ENCODE results near the gene TUBB4B.

TUBB4B gene

GRCh38 chr9:137276473-137277328, 35.6 kb downstream of the TUBB4B start:
- H3K4me1 Mint-ChIP-seq: peaks cover 24 to 33% of the 10 kb centered on the region in 2 donors

GRCh38 chr9:137277329-137278041, 36.4 kb downstream of the TUBB4B start, which contains the start of gene TOR4A:
TSS of gene TOR4A (plus strand) at chr9:137277726. CDS start at chr9:137278690, 964 bp downstream.
- DNase-seq: peak; percentile 66
- Mint-ChIP-seq H3K9me3 (no peaks in the 10 kb centered on the region), H3K4me3 (peak within 1 kb of the TSS; percentile 89 to 93), H3K4me1 (peaks cover 25 to 41% of the 10 kb centered on the region in 2 donors), H3K36me3 (peaks cover 19 to 22% of the 10 kb centered on the region in 2 donors), H3K27ac (peak within 1 kb of the TSS; percentile 98), H3K27me3 (no peaks in the 10 kb centered on the region)
- peak; percentile 77 to 81 for ATAC-seq (replicated peaks)

More at GRCh38 chr9:137276473-137277328, 35.6 kb downstream of the TUBB4B start:
- DNase-seq (no peak), ATAC-seq (replicated peaks) (peak; percentile 28 to 37)
- H3K9me3 Mint-ChIP-seq: no peaks in the 10 kb centered on the region
- no peaks in the 10 kb centered on the region for H3K27me3 Mint-ChIP-seq
- H3K36me3 Mint-ChIP-seq: peaks cover 16 to 20% of the 10 kb centered on the region in 2 donors
- peak overlapping the region; percentile 89 to 93 for H3K4me3 Mint-ChIP-seq
- peak overlapping the region; percentile 98 for H3K27ac Mint-ChIP-seq

- Mint-ChIP-seq H3K27me3 (no peaks in the 10 kb centered on the region), H3K4me3 (peak overlapping the region; percentile 89 to 93), H3K9me3 (no peaks in the 10 kb centered on the region), H3K36me3 (peaks cover 20 to 23% of the 10 kb centered on the region in 2 donors), H3K27ac (peak overlapping the region; percentile 98), H3K4me1 (peaks cover 30 to 48% of the 10 kb centered on the region in 2 donors)
- ATAC-seq (replicated peaks) (peak; percentile 21 to 26), DNase-seq (no peak)
These were observed 37.1 kb downstream of the TUBB4B start for GRCh38 chr9:137278061-137278701.

- ATAC-seq (replicated peaks): no peak
- Mint-ChIP-seq H3K27me3 (no peaks in the 10 kb centered on the region), H3K9me3 (no peaks in the 10 kb centered on the region), H3K27ac (no peak overlapping the region), H3K4me1 (peaks cover 30 to 48% of the 10 kb centered on the region in 2 donors), H3K4me3 (no peak overlapping the region), H3K36me3 (peaks cover 12 to 21% of the 10 kb centered on the region in 2 donors)
- DNase-seq: no peak
These were observed 37.9 kb downstream of the TUBB4B start for GRCh38 chr9:137278721-137279711.

- Mint-ChIP-seq H3K27me3 (no peaks in the 10 kb centered on the region), H3K4me3 (no peak overlapping the region), H3K27ac (no peak overlapping the region)
These were observed 38.8 kb downstream of the TUBB4B start for GRCh38 chr9:137279741-137280473.

DNA sequence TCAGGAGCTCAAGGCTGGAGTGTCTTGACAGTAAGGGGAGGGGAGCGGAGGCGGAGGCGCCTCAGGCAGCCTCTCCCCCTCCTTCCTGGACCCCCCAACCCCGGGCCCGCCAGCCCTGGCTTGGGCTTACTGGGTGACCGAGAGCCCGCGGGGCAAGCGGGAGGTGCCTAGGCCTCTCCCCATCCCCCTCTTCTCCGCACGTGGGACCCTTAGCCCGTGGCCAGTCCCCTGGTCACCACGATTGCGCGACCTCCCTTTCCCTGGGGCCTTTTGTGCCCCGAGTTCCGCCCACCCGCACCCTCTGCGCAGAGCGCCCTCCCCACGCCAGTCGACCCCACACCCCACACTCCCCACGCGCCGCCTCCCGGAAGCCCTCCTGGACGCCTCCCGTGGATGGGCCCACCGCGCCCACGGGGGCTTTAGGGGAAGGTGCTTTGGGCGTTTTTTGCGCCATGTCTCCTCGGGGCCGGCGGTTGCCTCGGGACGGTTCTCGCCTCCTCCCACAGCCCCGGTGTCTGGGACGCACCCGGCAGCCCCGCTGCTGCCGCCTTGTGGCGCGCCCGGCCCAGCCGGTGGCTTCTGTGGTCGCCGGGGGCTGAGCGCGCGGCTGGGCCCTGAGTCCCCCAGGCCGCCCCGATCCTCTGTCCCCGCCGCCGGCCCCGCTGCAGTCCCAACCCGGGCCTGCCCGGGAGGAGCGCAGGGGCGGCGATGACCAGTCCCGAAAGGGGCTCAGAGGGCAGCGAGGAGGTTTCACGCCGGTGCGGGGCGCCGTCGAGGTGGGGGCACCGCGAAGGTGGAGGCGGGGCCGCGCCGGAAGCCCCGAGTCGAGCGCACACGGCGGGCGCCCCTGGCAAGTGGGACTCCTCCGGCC, 39.6 kb downstream of the TUBB4B start:
- peaks cover 8 to 14% of the 10 kb centered on the region in 2 donors for H3K36me3 Mint-ChIP-seq
- H3K9me3 Mint-ChIP-seq: no peaks in the 10 kb centered on the region
- H3K27me3 Mint-ChIP-seq: no peaks in the 10 kb centered on the region
- no peak overlapping the region for H3K27ac Mint-ChIP-seq
- no peak for DNase-seq
- no peak overlapping the region for H3K4me3 Mint-ChIP-seq
- H3K4me1 Mint-ChIP-seq: peaks cover 17 to 36% of the 10 kb centered on the region in 2 donors
- no peak for ATAC-seq (replicated peaks)

More at GRCh38 chr9:137279741-137280473, 38.8 kb downstream of the TUBB4B start:
- no peak for DNase-seq
- Mint-ChIP-seq H3K4me1 (peaks cover 24 to 40% of the 10 kb centered on the region in 2 donors), H3K36me3 (peaks cover 4 to 14% of the 10 kb centered on the region in 2 donors), H3K9me3 (no peaks in the 10 kb centered on the region)
- no peak for ATAC-seq (replicated peaks)

DNA sequence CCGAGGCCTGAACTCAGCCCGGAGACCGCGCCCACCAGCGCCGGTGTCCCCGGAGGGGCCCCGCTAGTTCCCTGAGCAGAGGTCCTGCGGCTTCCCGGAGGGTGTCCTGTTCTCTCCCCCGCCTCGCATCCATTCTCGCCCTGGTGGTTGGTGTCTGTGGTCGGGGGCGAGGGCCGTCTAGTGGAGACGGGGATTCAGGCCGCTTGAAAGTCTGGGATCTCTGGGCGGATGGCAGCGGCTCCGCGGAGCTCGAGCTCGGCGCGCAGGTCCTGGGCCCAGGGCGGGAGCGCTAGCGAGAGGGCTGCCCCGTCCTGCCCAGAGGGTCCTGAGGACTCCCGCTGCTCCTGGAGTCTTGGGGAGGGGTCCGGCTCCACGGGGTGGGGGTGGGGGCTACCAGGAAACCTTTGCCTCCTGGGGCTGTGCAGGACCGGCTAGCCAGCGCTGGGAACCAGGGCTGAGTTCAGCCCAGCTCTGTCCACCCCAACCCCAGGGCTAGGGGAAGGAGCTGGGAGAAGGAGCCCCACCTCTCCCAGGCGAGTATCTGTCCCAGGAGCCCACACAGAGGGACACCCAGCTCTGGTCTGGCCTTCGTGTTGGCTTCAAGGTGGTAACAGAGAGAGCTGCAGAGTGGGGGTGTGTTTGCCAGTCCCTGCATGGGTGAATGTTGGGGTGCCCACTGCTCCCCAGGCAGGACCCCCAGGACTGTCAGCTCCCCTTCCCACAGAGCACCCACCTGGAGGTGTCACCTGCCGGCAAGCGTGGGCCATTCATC, 40.4 kb downstream of the TUBB4B start:
- H3K27ac Mint-ChIP-seq: no peak overlapping the region

GRCh38 chr9:137286975-137287383, 45.9 kb downstream of the TUBB4B start:
- Mint-ChIP-seq H3K9me3 (peaks cover 4% of the 10 kb centered on the region in 2 donors), H3K27ac (peak overlapping the region; percentile 90), H3K4me1 (peaks cover 10 to 32% of the 10 kb centered on the region in 2 donors), H3K4me3 (no peak overlapping the region), H3K27me3 (no peaks in the 10 kb centered on the region), H3K36me3 (peaks cover 8 to 13% of the 10 kb centered on the region in 2 donors)
- no peak for DNase-seq
- ATAC-seq (replicated peaks): peak; percentile 26 to 35

More for the DNA sequence above, 40.4 kb downstream of the TUBB4B start:
- ATAC-seq (replicated peaks) (no peak), DNase-seq (no peak)
- Mint-ChIP-seq H3K4me3 (no peak overlapping the region), H3K27me3 (no peaks in the 10 kb centered on the region), H3K4me1 (peaks cover 12 to 36% of the 10 kb centered on the region in 2 donors), H3K36me3 (peaks cover 8 to 14% of the 10 kb centered on the region in 2 donors), H3K9me3 (no peaks in the 10 kb centered on the region)

DNA sequence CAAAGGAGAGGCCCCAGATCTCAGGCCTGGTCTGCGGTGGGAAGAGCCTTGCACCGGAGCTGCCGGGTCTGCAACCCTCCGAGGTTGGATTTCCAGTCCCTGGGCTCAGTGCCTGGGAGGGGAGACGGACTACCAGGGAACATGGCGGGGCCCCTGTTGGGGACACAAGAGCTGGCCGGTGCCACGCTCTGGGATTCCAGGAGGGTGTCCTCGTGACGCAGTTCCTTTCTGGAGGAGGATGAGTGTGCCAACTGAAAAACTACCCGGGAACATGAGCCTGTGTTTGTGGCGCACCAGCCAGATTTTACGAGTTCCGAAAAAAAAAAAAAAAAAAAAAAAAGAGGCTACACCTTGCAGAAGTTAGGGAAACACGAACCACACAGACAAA, 52.0 kb downstream of the TUBB4B start:
- Mint-ChIP-seq H3K27ac (no peak overlapping the region), H3K36me3 (no peaks in the 10 kb centered on the region), H3K9me3 (no peaks in the 10 kb centered on the region), H3K27me3 (peaks cover 22 to 36% of the 10 kb centered on the region in 2 donors), H3K4me3 (no peak overlapping the region), H3K4me1 (peaks cover 11 to 21% of the 10 kb centered on the region in 2 donors)
- no peak for ATAC-seq (replicated peaks)
- DNase-seq: no peak

Data from stimulated activated naive B cell treated with anti-CD40 and anti-IgM and Interleukin-4, amounts not matched to agents 10 μg/mL and 1 μg/mL and 100 μg/mL, for 72 hours (primary cell).